ENCODE measurements around the gene SCARB2. TPM values are rescaled to one million over a fixed set of nuclear protein-coding genes. Genes with fewer than 3 reads are reported as not detected.

Gene SCARB2
- total RNA-seq, 1 experiment from 2014 or later: 51.3 TPM

- TF ChIP-seq ZBTB33 (IDR thresholded peaks at IDR 0.05; ENCODE audit: extremely low read depth, insufficient replicate concordance, low read length) (no peak), SRF (IDR thresholded peaks at IDR 0.05; ENCODE audit: low read depth) (no peak), ATF3 (IDR thresholded peaks at IDR 0.05) (no peak)
Observed at GRCh38 chr4:76208005-76208765, 5.4 kb downstream of the SCARB2 start (continued).

GRCh38 chr4:76207549-76207948 lies 6.1 kb downstream of the SCARB2 start:
- Histone ChIP-seq H3K36me3 (ENCODE audit: control insufficient read depth in 1 of 2, insufficient read depth in 2 of 2, low read length in 2 of 2) (no peaks in the 10 kb centered on the region), H2AFZ (ENCODE audit: low read depth, low read length, poor library complexity, severe bottlenecking) (no peak overlapping the region), H3K9me3 (ENCODE audit: control insufficient read depth in 1 of 2, insufficient read depth in 1 of 2, low read depth in 1 of 2, low read length in 2 of 2) (no peaks in the 10 kb centered on the region), H4K20me1 (ENCODE audit: insufficient read depth) (no peaks in the 10 kb centered on the region), H3K4me3 (replicated peaks in 1 of 2; ENCODE audit: low read depth in 1 of 2, low read length in 2 of 2) (no peak overlapping the region), H3K4me1 (ENCODE audit: control insufficient read depth in 1 of 2, insufficient read depth in 2 of 2, low read length in 2 of 2) (peaks cover 5 to 12% of the 10 kb centered on the region in 2 experiments; a peak in 3 of 4 replicates), H3K9me2 (ENCODE audit: insufficient read depth) (no peaks in the 10 kb centered on the region), H3K4me2 (ENCODE audit: low read length) (no peak overlapping the region), H3K27ac (ENCODE audit: low read depth, low read length) (no peak overlapping the region), H3K79me2 (ENCODE audit: insufficient read depth, low read length) (peaks cover 70% of the 10 kb centered on the region), H3K9ac (ENCODE audit: low read length) (no peak overlapping the region), H3K27me3 (ENCODE audit: insufficient read depth, low read length) (no peaks in the 10 kb centered on the region)
- ChIA-PET RAD21 (ENCODE audit: low non-redundant PET in 1 of 2, low total read pairs in 2 of 2, uncharacterized antibody in 2 of 2, unreplicated experiment in 2 of 2) (no interaction called here), CTCF (no interaction called here), POLR2A (no interaction called here)
- TF ChIP-seq POLR2A (IDR thresholded peaks at IDR 0.05; ENCODE audit: borderline replicate concordance, extremely low read depth, insufficient read depth, insufficient read length): no peak
- no peak for TF ChIP-seq SP1 (IDR thresholded peaks at IDR 0.05; ENCODE audit: low read depth)
- no peak for TF ChIP-seq ELF1 (IDR thresholded peaks at IDR 0.05; ENCODE audit: borderline replicate concordance, low read depth)
- TF ChIP-seq CBX3 (IDR thresholded peaks at IDR 0.05; ENCODE audit: low read depth): no peak
- no peak for TF ChIP-seq RAD21 (IDR thresholded peaks at IDR 0.05; ENCODE audit: low read depth)
- TF ChIP-seq SRF (IDR thresholded peaks at IDR 0.05; ENCODE audit: low read depth): no peak
- TF ChIP-seq MAX (IDR thresholded peaks at IDR 0.05): no peak
- DNase-seq (ENCODE audit: low read depth, low spot score) (no peak), ATAC-seq (no peak)
- no TSS peak for BruUV-seq (replicated peaks)
- intact Hi-C loops (cut with micrococcal nuclease): no loop called here

Data from HCT116 (cell line).